ENCODE measurements around the gene ERBB4.
"Not testable (repeated sequence)": the region's sequence is repeated elsewhere in the genome, so short reads cannot be mapped to it uniquely, and the experiment has no call there.

ERBB4 gene

DNA sequence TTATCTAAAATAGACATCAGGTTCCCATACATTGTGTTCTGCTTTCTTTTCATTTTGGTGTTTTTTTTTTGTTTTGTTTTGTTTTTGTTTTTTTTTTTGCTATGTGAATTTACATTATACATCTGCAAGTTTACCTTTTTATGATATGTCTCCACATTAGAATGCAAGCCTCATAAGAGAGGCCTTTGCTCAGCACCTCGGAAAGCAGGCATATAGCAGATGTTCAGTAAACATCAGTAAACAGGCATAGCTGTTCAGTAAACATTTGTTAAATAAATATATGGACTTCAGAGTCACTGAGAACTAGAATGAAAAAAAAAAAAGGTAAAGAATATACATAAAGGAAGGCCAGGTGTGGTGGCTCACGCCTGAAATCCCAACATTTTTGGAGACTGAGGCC lies 405.3 kb downstream of the ERBB4 start:
- DNase-seq, result no peak

DNA sequence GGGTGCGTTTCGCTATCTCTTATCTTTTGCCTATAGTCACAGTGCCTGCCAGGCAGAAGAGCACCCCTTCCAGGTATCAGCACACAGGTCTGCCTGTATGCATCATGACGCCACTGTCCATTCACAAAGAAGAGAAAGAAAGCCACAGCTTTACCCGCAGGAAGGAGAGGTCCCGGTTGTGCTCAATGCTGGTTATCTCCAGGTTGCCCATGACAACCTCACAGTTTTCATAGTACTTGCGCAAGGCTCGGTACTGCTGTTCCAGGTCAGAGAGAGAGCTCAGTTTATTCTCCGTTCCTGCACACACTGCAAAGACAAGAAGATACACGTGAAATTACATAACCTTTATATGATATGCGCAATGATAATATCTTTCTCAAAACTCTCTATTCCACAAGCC lies 414.0 kb downstream of the ERBB4 start:
- no peak for DNase-seq

DNA sequence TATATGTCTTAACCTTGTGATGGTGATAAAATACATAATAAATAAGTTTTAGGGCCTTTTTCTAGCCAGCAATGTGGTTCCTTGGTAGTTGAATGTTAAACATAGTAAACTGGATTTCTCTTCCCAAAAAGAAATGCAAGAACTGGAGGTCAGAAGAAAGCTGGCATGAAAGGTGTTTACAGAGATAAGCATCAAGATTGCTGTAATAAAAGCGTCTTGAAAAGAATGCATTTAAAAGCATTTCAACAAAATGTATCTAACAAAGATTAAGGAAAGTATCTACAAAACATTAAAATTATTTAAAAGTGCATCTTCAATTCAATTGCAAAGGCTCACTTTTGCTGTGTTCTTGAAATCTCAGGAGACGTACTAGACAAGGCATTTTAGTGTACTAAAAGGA lies 419.0 kb downstream of the ERBB4 start:
- no peak for DNase-seq

DNA sequence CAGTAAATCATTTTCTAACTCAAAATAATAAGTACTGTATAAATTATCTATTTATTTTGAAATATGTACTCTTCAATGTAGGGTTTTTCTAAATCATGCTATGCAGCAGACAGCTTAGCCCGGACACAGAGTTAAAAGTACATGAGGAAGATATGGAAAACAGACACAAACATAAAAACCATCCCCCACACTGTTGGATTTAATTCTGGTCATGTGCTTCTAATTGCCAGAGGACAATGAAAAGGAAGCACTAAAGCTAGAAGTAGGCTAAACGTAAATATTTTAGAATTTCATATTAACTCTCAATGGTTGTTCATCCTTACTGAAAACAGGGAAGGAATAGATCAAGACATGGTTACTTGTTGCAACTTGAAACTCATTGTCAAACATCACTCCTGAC lies 420.7 kb downstream of the ERBB4 start:
- no peak for DNase-seq

DNA sequence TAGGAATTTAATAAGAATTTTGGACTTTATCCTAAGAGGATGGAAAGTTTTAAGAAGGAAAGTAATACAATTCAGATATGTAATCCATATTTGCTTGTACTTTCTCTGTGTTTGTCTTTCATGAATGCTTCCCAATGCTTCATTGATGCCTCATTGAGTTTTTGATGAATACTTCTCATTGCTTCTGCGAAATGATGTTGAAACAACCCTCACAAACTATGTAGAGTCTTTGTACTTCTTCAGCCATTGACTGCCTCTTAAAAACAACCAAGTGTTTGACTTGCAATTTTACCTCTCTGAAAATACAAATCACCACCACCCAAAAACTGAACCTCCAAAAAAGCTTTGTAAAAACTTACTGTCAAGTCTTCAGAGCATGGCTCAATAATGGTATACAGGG lies 424.1 kb downstream of the ERBB4 start:
- no peak for DNase-seq

DNA sequence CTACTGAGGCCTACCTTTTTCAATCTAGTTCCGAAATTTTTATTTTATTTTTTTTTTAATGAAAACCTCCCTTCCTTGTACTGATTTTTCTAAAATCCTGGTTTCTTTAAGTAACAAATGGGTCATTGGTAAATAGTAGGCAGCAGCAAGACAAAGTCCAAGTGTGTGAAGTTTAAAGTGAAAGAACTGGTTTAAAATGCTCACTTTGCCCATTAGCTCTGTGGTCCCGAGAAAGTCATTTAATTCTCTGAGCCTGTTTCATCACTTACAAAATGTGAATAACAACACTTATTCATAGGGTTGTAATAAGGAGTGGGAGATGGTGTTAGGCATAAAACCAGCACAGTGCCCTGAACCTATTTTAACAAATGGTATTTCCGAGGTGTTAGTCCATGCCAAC lies 426.2 kb downstream of the ERBB4 start:
- no peak for DNase-seq

DNA sequence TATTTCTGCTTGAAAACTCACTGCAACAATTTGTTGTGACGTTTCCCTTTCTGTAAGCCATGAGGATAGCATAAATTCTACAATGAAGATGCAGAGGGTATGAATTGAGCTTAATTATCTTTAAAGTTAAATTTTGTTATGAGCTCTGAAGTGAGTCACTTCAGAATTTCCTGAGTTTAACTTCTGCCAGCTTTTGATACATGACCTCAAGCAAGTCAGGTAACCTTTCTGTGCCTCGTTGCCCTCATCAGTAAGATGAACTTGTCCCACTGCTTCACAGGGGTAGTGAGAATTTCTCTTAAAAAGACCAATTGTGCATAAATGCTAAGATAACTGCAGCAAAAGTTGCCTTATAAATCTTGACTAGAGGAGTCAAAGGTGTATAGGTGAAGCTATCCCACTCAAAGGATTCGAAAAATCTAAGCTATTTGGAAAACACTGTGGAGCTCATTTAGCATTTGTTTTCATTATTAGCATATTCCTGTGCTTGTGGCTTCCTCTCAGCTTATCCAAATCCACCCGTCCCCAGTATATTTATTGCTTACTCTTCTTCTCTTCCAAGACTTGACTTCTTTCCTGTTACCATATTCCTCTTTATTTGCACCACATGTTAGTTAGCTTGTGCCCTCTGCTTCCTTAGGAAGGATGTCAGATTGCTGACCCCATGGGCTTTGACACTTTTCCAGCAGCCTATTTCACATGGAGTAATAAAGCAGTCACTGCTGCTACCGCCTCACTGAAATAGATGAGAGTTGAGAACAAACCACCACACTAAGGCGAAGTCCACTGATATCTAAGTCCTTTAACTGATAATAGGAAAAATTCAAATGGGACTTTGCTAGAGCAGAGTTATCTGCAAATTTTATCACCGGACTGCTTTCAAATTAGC lies 428.6 kb downstream of the ERBB4 start:
- no peak for DNase-seq

DNA sequence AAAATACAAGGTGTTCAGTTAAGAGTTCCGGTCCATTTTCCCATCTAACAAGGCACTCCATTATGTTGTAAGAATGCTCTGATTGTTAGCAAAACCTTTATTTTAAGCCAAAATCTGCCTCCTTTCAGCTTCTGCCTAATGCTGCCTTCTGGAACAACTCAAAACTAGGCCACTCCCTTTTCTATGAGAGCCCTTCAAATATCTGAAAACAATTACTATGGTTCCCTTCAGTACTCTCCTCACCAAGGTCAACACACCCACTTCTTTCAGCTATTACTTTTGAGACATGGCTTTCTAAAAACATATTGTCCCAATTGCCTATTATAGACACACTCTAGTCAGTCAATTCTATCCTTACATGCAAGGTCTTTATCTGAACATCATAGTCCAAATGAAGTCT lies 429.4 kb downstream of the ERBB4 start:
- DNase-seq, result no peak

DNA sequence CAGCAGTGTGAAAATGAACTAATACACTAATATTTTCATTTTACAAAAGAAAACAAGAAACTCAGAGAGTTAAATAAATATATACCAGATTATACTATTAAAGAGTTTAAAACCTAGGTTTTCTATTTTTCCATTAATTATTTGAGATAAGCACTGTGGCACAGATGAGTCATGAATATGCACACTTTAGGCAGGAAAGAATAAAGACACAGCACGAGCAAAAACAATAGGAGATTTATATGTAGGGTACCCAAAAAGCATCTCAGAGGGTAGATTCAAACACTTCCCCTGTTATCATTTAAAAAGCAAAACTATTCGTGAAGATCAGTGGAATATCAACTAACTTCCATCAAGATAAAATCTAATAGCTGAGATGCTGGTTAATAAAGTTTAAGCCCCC lies 430.6 kb downstream of the ERBB4 start:
- DNase-seq, result no peak

DNA sequence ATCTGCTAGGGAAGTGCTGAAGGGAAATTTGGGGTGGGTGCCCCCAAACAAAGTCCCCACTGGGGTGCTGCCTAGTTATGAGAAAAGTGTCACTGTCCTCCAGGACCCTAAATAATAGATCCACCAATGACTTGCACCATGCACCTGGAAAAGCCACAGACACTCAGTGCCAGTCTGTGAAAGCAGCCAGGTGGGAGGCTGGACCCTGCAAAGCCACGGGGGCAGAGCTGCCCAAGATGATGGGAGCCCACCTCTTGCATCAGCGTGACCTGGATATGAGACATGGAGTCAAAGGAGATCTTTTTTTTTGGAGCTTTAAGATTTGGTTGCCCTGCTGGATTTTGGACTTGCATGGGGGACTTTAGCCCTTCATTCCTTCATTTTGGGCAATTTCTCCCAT lies 431.6 kb downstream of the ERBB4 start:
- no peak for DNase-seq

DNA sequence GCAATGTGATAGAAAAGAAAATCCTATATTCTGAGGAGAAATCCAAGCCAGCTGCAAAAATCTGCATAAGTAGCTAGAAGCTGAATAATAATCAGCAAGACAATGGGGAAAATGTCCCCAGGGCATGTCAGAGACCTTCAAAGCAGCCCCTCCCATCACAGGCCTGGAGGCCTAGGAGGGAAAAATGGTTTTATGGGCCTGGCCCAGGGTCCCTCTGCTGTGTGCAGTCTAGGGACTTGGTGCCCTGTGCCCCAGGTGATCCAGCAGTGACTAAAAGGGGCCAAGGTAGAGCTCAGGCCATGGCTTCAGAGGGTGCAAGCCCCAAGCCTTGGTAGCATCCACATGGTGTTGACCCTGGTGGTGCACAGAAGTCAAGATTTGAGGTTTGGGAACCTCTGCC lies 432.1 kb downstream of the ERBB4 start:
- not testable (repeated sequence) for DNase-seq

DNA sequence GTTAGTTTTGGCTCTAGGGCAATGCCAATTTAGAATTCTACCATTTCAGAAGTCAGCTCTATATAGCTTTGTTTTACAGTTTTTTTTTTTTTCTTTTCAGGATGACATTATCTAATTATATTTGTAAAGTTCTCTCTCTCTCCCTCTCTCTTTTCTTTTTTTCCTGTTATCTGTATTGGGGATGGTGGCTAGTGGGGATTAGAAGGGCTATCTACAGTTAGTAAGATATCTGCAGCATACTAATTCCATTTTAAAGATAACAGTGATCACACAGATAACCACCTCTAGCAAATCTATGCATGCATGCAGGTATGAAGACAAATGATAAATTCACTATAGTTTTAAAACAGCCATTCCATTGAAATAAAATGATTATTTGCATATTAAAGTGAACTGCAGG lies 438.9 kb downstream of the ERBB4 start:
- DNase-seq, result no peak

DNA sequence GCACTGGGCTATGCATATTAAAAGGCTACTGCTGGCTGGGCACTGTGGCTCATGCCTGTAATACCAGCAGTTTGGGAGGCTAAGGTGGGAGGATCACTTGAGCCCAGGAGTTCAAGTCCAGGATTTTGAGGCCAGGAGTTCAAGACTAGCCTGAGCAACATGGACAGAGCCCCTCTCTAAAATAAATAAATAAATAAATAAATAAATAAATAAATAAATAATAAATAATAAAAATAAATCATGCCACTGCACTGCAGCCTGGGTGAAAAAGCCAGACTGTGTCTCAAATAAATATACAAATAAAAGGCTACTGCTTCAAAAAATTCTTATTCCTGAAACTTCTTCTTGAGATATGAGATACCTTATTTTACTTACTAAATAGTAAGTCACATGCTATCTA lies 439.6 kb downstream of the ERBB4 start:
- DNase-seq, result no peak

DNA sequence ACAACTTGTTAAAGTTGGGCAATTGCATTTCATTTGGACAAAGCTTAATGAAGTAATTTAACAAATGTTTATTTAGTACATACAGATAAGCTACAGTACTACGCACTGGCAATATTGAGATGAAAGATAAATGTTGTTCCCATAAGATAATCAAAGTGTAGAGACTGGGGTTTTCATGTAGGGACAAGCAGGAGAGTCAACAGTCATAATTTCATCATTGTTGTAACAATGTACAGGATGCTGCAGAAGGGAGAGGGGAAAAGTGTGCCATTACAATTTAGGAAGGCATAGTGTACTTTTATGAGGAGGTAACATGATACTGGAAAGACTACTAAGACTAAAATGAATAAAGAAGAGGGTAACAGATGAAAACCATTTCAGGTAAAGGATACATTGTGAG lies 441.6 kb downstream of the ERBB4 start:
- DNase-seq, result no peak

DNA sequence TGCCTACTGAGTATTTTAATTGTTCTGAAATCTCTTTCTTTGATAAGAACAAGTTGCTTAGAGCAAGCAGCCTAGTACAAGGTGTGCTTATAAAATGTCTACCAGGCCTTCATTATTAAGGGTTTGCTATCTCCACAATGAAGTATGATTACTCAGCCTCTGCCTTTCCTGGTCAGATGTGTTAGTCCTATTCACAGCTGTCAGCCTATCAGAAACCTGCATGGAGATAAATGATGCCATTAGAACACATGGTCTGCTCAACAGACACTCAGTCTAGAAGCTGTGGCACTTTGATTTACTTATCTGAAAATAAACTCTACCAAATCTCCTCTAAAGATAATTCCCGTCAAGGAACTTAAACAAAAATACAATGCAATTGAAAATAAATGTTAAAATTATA lies 448.7 kb downstream of the ERBB4 start:
- no peak for DNase-seq

DNA sequence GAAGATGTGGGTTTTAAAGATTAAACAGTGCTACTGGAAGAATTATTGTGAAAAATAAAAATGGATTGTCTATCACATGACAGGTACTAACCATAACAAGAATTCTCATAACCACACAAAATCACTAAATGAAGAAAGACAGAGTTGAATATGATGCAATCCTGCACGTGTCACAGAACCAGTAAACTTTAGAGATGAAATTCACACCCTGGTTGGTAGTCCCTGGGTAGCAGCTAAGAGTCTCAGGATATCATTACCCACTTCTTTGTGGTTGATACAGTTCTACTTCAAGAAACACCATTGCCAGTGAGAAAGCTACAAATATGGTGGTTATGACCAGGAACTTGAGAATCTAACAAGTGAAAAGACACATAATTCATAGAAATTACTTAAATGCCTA lies 450.2 kb downstream of the ERBB4 start:
- DNase-seq, result no peak

DNA sequence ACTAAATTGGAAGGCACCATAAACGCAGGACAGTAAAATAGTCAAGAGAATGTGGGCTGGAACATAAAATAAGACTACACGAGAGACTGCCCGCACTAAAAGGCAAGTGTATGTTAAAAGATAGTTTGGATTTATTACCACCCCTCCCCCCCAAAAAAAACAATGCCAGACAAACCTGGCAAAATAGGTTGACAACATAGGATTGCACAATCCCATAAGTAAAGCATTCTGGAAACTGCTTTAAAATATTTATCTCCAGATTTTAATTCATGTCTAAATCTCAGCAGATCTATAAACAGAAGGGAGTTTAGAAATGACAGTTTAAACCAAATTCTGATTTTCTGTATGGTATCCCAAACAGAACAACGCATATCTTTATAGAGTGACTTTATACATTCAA lies 455.1 kb downstream of the ERBB4 start:
- no peak for DNase-seq

DNA sequence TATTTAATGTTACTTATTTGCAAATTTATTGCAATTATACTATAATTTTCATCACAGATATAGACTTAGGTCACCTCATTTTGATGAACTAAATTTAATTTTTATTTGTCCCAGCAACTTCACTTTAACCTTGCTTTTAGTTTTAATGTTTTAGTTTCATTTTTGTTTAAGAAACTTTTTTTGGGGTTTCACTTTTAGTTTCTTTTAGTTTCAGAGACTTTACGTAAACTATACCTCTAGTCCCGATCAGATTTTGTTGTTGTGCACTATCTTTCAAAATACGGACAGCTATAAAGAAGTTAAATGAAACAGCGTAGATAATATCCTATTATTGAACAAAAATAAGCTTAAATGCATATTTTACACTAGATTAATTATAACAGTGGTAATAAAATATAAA lies 460.5 kb downstream of the ERBB4 start:
- DNase-seq, result no peak

DNA sequence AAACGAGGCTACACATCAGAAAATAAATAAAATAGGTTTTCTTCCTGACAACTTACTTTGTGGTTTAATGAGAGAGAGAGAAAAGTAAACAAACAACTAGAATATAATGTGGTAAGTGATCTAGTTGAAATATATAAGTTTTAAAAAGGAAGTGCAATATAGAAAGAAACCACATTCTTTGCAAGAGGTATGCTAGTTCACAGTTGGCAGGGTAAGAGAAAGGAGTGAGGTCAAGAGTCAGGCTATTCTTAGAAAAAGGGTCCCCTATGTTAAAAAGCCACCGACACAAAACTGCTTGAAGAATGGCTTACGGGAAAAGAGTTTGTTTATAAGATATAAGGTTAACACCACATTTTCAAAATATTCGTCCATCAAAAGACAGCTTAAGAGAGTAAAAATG lies 462.1 kb downstream of the ERBB4 start:
- DNase-seq, result no peak

DNA sequence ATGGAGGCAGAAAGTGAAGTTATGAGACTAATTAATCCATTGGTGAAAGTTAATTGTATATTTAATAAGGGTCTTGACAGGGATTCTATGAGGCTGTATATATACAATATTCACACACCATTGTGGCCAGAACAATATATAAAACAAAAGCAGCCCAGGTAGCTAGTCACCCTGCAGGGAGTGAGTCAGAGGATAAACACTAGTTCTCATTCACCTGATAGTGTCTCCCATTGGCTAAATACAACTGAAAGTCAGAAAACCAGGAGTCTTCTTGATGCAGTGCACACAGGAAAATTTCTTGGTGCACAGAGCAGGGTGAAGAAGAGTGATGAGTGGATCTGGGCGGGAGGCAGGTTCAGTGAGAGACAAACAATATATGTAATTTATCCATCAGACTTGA lies 465.2 kb downstream of the ERBB4 start:
- no peak for DNase-seq

DNA sequence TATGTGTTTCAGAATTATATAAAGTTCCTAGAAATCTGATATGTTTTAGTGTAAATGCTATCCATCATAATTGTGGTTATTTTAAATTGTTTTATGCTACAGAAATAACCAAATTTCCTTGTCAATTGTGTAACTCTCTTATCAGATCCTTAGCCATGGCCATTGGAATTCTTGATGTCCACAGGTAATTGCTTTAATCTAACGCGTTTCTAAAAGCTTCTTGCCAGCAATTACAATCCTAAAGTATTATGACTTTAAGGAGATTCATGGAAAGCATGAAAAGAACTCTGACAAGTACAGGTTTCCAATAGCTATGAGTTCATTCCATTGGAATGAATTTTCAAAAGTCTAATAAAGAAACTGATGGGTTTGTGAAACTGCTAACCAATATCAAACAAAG lies 472.1 kb downstream of the ERBB4 start:
- DNase-seq, result no peak

DNA sequence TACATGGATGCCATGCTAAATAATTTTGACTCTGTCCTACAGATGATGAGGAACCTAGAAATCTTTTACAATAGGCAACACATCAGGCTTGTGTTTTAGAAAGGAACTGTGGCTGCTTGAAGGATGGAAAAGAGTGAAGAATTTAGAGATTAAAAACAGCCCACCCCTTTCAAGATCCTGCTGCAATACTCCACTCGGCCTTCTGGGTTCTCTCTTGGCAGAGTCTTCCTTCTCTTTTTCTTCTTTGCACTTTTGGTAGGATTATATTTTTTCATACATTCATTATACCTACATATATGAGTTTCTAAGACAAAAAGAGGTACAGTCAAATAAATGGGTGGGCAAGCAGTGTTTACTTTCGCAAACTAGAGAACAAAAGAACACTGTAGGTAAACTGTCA lies 474.3 kb downstream of the ERBB4 start:
- DNase-seq, result no peak

DNA sequence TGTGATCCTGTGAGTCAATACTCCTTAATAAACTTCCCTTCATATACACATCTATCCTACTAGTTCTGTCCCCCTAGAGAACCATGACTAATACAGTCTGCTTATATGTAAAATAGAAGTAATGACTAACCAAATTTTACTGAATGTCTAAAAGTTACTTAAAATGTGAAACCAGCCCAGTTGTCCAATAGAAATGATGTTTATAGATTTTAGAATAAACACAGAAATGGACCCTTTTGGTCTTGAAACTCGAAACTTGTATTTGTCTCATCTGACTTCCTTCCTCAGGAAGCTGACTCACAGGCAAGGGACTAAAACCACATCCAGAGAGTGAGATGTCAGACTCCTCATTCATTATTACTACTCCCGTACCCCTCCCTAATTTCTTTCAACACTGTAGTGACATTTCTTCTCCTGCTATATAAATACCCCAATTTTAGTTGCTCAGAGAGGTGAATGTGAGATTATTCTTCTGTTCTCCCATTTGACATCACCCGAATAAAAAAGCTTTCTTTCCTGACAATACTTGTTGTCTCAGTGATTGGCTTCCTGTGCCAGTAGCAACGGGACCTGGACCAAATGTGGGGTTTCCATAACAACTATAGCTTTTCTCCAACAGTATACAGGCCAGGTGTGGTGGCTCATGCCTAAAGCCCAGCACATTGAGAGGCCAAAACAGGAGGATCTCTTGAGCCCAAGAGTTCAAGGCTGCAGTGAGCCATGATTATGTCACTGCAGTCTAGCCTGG lies 486.0 kb downstream of the ERBB4 start:
- DNase-seq, result no peak

DNA sequence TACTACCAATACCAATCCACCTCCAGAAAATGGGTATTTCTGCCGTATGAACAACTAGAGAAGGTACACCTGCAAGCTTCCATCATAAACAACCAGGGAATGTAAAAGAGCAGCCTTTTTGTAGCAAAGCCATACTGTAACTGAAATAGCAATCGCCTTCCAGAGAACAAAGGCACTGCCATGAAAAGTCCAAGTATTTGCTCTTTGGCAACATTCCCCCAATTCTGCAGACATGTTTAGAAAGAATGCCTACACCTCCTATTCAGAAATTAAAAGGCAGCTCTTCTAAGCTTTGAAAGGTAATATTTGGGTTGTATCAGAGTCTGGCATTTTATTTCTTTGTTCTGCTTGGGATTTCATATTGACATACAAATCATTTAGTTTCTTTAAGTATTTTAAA lies 487.7 kb downstream of the ERBB4 start:
- no peak for DNase-seq

Measured in inflammatory macrophage (primary cell).